ENCODE data around the gene TAP1. TPM values are rescaled to one million over a fixed set of nuclear protein-coding genes. Genes with fewer than 3 reads are reported as not detected.

The TAP1 gene
- total RNA-seq, 1 experiment from 2014 or later = 13.6 TPM

DNA sequence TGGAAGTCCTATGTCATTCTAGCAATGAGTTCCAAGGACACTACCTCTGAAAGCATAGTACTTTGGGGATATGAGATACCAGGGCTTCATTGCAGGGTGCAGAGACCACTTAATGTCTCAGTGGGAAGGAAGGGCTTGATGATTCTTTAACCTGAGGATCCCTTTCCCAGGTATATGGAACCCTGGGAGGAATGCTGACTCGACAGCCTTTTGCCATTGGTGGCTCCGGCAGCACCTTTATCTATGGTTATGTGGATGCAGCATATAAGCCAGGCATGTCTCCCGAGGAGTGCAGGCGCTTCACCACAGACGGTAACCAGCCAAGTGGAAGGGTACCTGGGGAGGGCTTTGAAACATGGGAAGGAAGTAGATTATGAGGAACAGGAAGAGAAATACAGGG, 4.7 kb upstream of the TAP1 start:
- POLR2A ChIA-PET = no interaction called here
- ATAC-seq (no peak), DNase-seq (ENCODE audit: low spot score) (no peak)
- H3K27me3 Mint-ChIP-seq (ENCODE audit: low read depth) = peaks cover 58% of the 10 kb centered on the region
- H3K36me3 Mint-ChIP-seq = no peaks in the 10 kb centered on the region
- no peaks in the 10 kb centered on the region for H3K9me3 Mint-ChIP-seq
- no peak overlapping the region for H3K4me3 Mint-ChIP-seq
- peaks cover 13% of the 10 kb centered on the region for H3K4me1 Mint-ChIP-seq
- CTCF ChIA-PET = interaction anchor here (0.6 to 9.4 kb wide), 7 partner anchors 10 to 108 kb away, joined by 3 to 291 read pairs (median 5); partner anchors contain the start of genes HLA-DMA and TAP2
- TF ChIP-seq FOXJ3 (CRISPR knock-in tag; IDR thresholded peaks at IDR 0.05; ENCODE audit: borderline replicate concordance) = no peak
- no peak for TF ChIP-seq KAT7 (CRISPR knock-in tag; IDR thresholded peaks at IDR 0.05; ENCODE audit: borderline replicate concordance)
- no peak for TF ChIP-seq ZNF423 (CRISPR knock-in tag; IDR thresholded peaks at IDR 0.05)
- no peak for TF ChIP-seq HMGXB4 (CRISPR knock-in tag; IDR thresholded peaks at IDR 0.05)
- TF ChIP-seq MYBL2 (CRISPR knock-in tag; IDR thresholded peaks at IDR 0.05) = no peak
- no peak for TF ChIP-seq PRRX2 (CRISPR knock-in tag; IDR thresholded peaks at IDR 0.05)
- no peak for TF ChIP-seq GABPB1 (CRISPR knock-in tag; IDR thresholded peaks at IDR 0.05)
- no peak for TF ChIP-seq EMX1 (CRISPR knock-in tag; IDR thresholded peaks at IDR 0.05)
- TF ChIP-seq CREB1 (CRISPR knock-in tag; IDR thresholded peaks at IDR 0.05) = no peak
- no peak overlapping the region for H3K27ac Mint-ChIP-seq

GRCh38 chr6:32857156-32857891, 3.8 kb upstream of the TAP1 start:
- peaks cover 20% of the 10 kb centered on the region for H3K4me1 Mint-ChIP-seq
- H3K27me3 Mint-ChIP-seq (ENCODE audit: low read depth) = peaks cover 67% of the 10 kb centered on the region
- CTCF ChIA-PET = interaction anchor here (0.5 to 9.4 kb wide), 9 partner anchors 11 to 109 kb away, joined by 3 to 291 read pairs (median 3); partner anchors contain the start of genes HLA-DMA and TAP2
- no peaks in the 10 kb centered on the region for H3K36me3 Mint-ChIP-seq
- DNase-seq (ENCODE audit: low spot score) (no peak), ATAC-seq (no peak)
- no peak overlapping the region for H3K27ac Mint-ChIP-seq
- H3K9me3 Mint-ChIP-seq = no peaks in the 10 kb centered on the region
- no peak overlapping the region for H3K4me3 Mint-ChIP-seq
- POLR2A ChIA-PET = interaction anchor here (0.7 kb wide), 1 partner anchor 960 kb away, joined by 3 read pairs; the partner anchor contains the start of gene EHMT2
- TF ChIP-seq MYBL2 (CRISPR knock-in tag; IDR thresholded peaks at IDR 0.05) = no peak
- no peak for TF ChIP-seq STAT6 (CRISPR knock-in tag; conservative IDR thresholded peaks at IDR 0.05; ENCODE audit: low read depth)
- TF ChIP-seq, protein P1, sequence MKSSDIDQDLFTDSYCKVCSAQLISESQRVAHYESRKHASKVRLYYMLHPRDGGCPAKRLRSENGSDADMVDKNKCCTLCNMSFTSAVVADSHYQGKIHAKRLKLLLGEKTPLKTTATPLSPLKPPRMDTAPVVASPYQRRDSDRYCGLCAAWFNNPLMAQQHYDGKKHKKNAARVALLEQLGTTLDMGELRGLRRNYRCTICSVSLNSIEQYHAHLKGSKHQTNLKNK (CRISPR knock-in tag; IDR thresholded peaks at IDR 0.05) = no peak
- no peak for TF ChIP-seq ZNF671 (CRISPR knock-in tag; IDR thresholded peaks at IDR 0.05)
- no peak for TF ChIP-seq USF1 (CRISPR knock-in tag; IDR thresholded peaks at IDR 0.05)
- TF ChIP-seq SMAD3 (CRISPR knock-in tag; IDR thresholded peaks at IDR 0.05; ENCODE audit: borderline replicate concordance) = no peak
- TF ChIP-seq ZNF396 (CRISPR knock-in tag; IDR thresholded peaks at IDR 0.05; ENCODE audit: borderline replicate concordance) = no peak
- no peak for TF ChIP-seq SP1 (CRISPR knock-in tag; conservative IDR thresholded peaks at IDR 0.05)
- TF ChIP-seq, protein P2, sequence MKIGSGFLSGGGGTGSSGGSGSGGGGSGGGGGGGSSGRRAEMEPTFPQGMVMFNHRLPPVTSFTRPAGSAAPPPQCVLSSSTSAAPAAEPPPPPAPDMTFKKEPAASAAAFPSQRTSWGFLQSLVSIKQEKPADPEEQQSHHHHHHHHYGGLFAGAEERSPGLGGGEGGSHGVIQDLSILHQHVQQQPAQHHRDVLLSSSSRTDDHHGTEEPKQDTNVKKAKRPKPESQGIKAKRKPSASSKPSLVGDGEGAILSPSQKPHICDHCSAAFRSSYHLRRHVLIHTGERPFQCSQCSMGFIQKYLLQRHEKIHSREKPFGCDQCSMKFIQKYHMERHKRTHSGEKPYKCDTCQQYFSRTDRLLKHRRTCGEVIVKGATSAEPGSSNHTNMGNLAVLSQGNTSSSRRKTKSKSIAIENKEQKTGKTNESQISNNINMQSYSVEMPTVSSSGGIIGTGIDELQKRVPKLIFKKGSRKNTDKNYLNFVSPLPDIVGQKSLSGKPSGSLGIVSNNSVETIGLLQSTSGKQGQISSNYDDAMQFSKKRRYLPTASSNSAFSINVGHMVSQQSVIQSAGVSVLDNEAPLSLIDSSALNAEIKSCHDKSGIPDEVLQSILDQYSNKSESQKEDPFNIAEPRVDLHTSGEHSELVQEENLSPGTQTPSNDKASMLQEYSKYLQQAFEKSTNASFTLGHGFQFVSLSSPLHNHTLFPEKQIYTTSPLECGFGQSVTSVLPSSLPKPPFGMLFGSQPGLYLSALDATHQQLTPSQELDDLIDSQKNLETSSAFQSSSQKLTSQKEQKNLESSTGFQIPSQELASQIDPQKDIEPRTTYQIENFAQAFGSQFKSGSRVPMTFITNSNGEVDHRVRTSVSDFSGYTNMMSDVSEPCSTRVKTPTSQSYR (CRISPR knock-in tag; IDR thresholded peaks at IDR 0.05) = no peak
- TF ChIP-seq CDX4 (CRISPR knock-in tag; IDR thresholded peaks at IDR 0.05; ENCODE audit: borderline replicate concordance) = no peak
- TF ChIP-seq ZNF219 (CRISPR knock-in tag; IDR thresholded peaks at IDR 0.05; ENCODE audit: borderline replicate concordance) = no peak
- TF ChIP-seq ZNF138 (CRISPR knock-in tag; conservative IDR thresholded peaks at IDR 0.05) = no peak
- TF ChIP-seq RELA (CRISPR knock-in tag; IDR thresholded peaks at IDR 0.05; ENCODE audit: borderline replicate concordance) = no peak
- TF ChIP-seq, protein P3, sequence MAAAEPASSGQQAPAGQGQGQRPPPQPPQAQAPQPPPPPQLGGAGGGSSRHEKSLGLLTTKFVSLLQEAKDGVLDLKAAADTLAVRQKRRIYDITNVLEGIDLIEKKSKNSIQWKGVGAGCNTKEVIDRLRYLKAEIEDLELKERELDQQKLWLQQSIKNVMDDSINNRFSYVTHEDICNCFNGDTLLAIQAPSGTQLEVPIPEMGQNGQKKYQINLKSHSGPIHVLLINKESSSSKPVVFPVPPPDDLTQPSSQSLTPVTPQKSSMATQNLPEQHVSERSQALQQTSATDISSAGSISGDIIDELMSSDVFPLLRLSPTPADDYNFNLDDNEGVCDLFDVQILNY (CRISPR knock-in tag; IDR thresholded peaks at IDR 0.05) = no peak
- TF ChIP-seq ERG (CRISPR knock-in tag; IDR thresholded peaks at IDR 0.05) = no peak
